SK-N-SH (cell line): ENCODE data around the gene C9orf85. TPM values are rescaled to one million over a fixed set of nuclear protein-coding genes. Genes with fewer than 3 reads are reported as not detected.

ENCODE experiments used
- CTCF ChIA-PET: fragments of 300-600, 350-600 bp; formaldehyde crosslinking; extraction: SDS; loops from one replicate; lab custom pipeline; 2021; lab: Yijun Ruan, JAX
- POLR2A ChIA-PET: fragments of 350-600 bp; sonication (Branson Sonifier 250); formaldehyde crosslinking; extraction: SDS; loops from one replicate; lab custom pipeline; 2020; ENCODE audit warnings: antibody characterized with exemption, inconsistent platforms; lab: Yijun Ruan, JAX
- DNase-seq: peaks from one replicate; pipeline ENCODE4 v3.0.0; 2012
- H2AFZ ChIP-seq: fragments of 200-600 bp; sonication (generic); 2 replicates; pipeline ENCODE4 v1.8.1; 2016; ENCODE audit warnings: antibody characterized with exemption, mild to moderate bottlenecking, low read depth
- H3F3A ChIP-seq: fragments of 200-600 bp; sonication (generic); replicated peaks from 2 replicates; pipeline ENCODE3; 2016; ENCODE audit warnings: antibody characterized with exemption, mild to moderate bottlenecking; ENCODE audit not compliant: insufficient read depth
- H3K27ac ChIP-seq, 2 experiments: fragments of 200-500 bp in 1 of 2; fragments of 200-600 bp in 1 of 2; sonication (Bioruptor generic) in 1 of 2; sonication (generic), shearing (Covaris generic) in 1 of 2; 2 replicates each; pipeline versions ENCODE4 v1.5.1 to v1.6.1; 2014 to 2016; ENCODE audit warnings: low read depth in 2 of 2, inconsistent platforms in 1 of 2, low read length in 1 of 2, mild to moderate bottlenecking in 1 of 2, mixed read lengths in 1 of 2
- H3K27me3 ChIP-seq: fragments of 200-600 bp; sonication (generic), shearing (Covaris generic); 2 replicates; pipeline ENCODE4 v1.6.1; 2016; ENCODE audit warnings: mixed run types; ENCODE audit not compliant: insufficient read depth
- H3K36me3 ChIP-seq, 2 experiments: fragments of 200-500 bp in 1 of 2; fragments of 200-600 bp in 1 of 2; sonication (Bioruptor generic) in 1 of 2; sonication (generic) in 1 of 2; replicated peaks in 1 of 2; 2 replicates each; pipeline versions ENCODE3 to v1.5.1; 2014 to 2016; ENCODE audit warnings: low read length in 1 of 2, mild to moderate bottlenecking in 1 of 2; ENCODE audit not compliant: insufficient read depth in 2 of 2, control insufficient read depth in 1 of 2
- H3K4me1 ChIP-seq, 2 experiments: fragments of 200-500 bp in 1 of 2; fragments of 200-600 bp in 1 of 2; sonication (Bioruptor generic) in 1 of 2; sonication (generic), shearing (Covaris generic) in 1 of 2; 2 replicates each; pipeline versions ENCODE4 v1.5.1 to v1.6.1; 2014 to 2016; ENCODE audit warnings: low read depth in 1 of 2, low read length in 1 of 2, mixed run types in 1 of 2; ENCODE audit not compliant: insufficient read depth in 2 of 2, control insufficient read depth in 1 of 2
- H3K4me2 ChIP-seq: fragments of 200-600 bp; sonication (generic), shearing (Covaris generic); 2 replicates; pipeline ENCODE4 v1.6.1; 2017; ENCODE audit warnings: mixed run types
- H3K4me3 ChIP-seq, 2 experiments: fragments of 200-500 bp in 1 of 2; fragments of 200-600 bp in 1 of 2; sonication (Bioruptor generic) in 1 of 2; sonication (generic), shearing (Covaris generic) in 1 of 2; 2 replicates each; pipeline versions ENCODE4 v1.5.1 to v1.8.1; 2014 to 2016; ENCODE audit warnings: low read depth in 2 of 2, inconsistent platforms in 1 of 2, low read length in 1 of 2, mild to moderate bottlenecking in 1 of 2, mixed read lengths in 1 of 2, moderate library complexity in 1 of 2
- H3K79me2 ChIP-seq: fragments of 200-600 bp; sonication (generic); 2 replicates; pipeline ENCODE4 v1.8.1; 2017; ENCODE audit warnings: mild to moderate bottlenecking; ENCODE audit not compliant: insufficient read depth
- H3K9ac ChIP-seq: fragments of 200-600 bp; sonication (generic); 2 replicates; pipeline ENCODE4 v1.6.1; 2017; ENCODE audit warnings: mixed run types
- H3K9me2 ChIP-seq: fragments of 200-600 bp; sonication (generic); 2 replicates; pipeline ENCODE4 v1.6.1; 2017; ENCODE audit warnings: mixed run types
- H3K9me3 ChIP-seq: fragments of 200-600 bp; sonication (generic); 2 replicates; pipeline ENCODE4 v1.6.1; 2017; ENCODE audit warnings: mixed run types, mild to moderate bottlenecking, moderate library complexity
- H4K20me1 ChIP-seq: fragments of 200-600 bp; sonication (generic); 2 replicates; pipeline ENCODE4 v1.6.1; 2017; ENCODE audit warnings: mild to moderate bottlenecking, mixed run types; ENCODE audit not compliant: insufficient read depth
- EZH2phosphoT487 ChIP-seq: fragments of 200-600 bp; sonication (generic); IDR thresholded peaks from 2 replicates; pipeline ENCODE4 v1.6.1; 2017; ENCODE audit warnings: low read depth, mixed run types, mild to moderate bottlenecking, antibody characterized with exemption, moderate library complexity, borderline replicate concordance
- FOXJ3 ChIP-seq: sonication (generic); formaldehyde crosslinking; IDR thresholded peaks from 2 replicates; pipeline ENCODE4 v1.5.1; 2020; ENCODE audit warnings: mild to moderate bottlenecking, missing genetic modification reagents
- FOXM1 ChIP-seq: IDR thresholded peaks from 2 replicates; pipeline ENCODE4 v1.4.0; 2012; ENCODE audit warnings: low read depth, mild to moderate bottlenecking
- MXI1 ChIP-seq: IDR thresholded peaks from 2 replicates; pipeline ENCODE4 v1.6.1; 2012; ENCODE audit warnings: mild to moderate bottlenecking, low read depth, low read length, improper control_type of control experiment
- SMC3 ChIP-seq: IDR thresholded peaks from 2 replicates; pipeline ENCODE4 v1.6.1; 2012; ENCODE audit warnings: low read depth, low read length, improper control_type of control experiment
- TAF1 ChIP-seq: IDR thresholded peaks from 2 replicates; pipeline ENCODE4 v1.6.1; 2012; ENCODE audit warnings: low read depth, mild to moderate bottlenecking, low read length, moderate library complexity, borderline replicate concordance
- YY1 ChIP-seq: IDR thresholded peaks from 2 replicates; pipeline ENCODE4 v1.4.0; 2012; ENCODE audit warnings: low read depth, mild to moderate bottlenecking
- WGBS: methylation state at CpG from one replicate; pipeline ENCODE4 v1.1.6; 2017; ENCODE audit warnings: low lambda C conversion rate; 5-methylcytosine and 5-hydroxymethylcytosine counted together
- polyA plus RNA-seq, 3 experiments: library from polyadenylated mRNA; depleted of rRNA; stranded (reverse); fragments of >200 nt; gene quantifications; 2 replicates each; pipeline ENCODE4 v1.2.3, GENCODE V29; 2012
- TF ChIP-seq, protein P1 (sequence below): fragments of 150-350 bp; IDR thresholded peaks from 2 replicates; pipeline ENCODE4 v1.6.1; 2016; ENCODE audit warnings: mild to moderate bottlenecking, low read depth, low read length
- TF ChIP-seq, protein P2 (sequence below): fragments of 200-600 bp; sonication (generic); IDR thresholded peaks from 2 replicates; pipeline ENCODE4 v1.6.1; 2017; ENCODE audit warnings: antibody characterized with exemption, mild to moderate bottlenecking, moderate library complexity

Gene C9orf85
- polyA plus RNA-seq, 1 of the 3 experiments (the other 2 are of a cell fraction) = 11.1 TPM

DNA sequence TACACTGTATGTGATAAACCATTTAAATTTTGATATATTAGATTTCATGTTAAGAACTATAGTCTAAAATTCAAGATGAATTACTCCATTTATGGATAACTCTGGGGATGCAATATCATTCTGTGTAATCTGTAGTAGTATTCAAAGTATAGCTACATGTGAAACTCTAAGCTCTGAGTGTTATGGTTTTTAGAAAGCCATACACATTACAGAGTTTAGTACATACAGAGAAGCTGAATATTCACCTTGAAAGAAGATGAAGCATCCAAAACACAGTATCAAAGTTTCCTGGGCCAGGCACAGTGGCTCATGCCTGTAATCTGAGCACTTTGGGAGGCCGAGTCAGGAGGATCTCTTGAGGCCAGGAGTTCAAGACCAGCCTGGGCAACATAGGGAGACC, 25.4 kb upstream of the C9orf85 start:
- Histone ChIP-seq H3K4me3 (no peak overlapping the region), H3K36me3 (peaks cover 0 to 4% of the 10 kb centered on the region in 2 experiments), H3K27ac (no peak overlapping the region), H3K9me2 (no peaks in the 10 kb centered on the region), H3K9ac (no peak overlapping the region), H3K9me3 (peaks cover 12% of the 10 kb centered on the region; the same call in 1 of the 2 replicates), H3F3A (no peaks in the 10 kb centered on the region), H3K4me1 (no peaks in the 10 kb centered on the region), H3K27me3 (no peaks in the 10 kb centered on the region), H4K20me1 (no peaks in the 10 kb centered on the region; the same call in 1 of the 2 replicates), H3K4me2 (no peak overlapping the region), H2AFZ (no peak overlapping the region), H3K79me2 (peaks cover 75% of the 10 kb centered on the region)
- POLR2A ChIA-PET = no interaction called here
- CTCF ChIA-PET = no interaction called here
- no peak for TF ChIP-seq FOXJ3 (CRISPR knock-in tag)
- TF ChIP-seq, protein P1, sequence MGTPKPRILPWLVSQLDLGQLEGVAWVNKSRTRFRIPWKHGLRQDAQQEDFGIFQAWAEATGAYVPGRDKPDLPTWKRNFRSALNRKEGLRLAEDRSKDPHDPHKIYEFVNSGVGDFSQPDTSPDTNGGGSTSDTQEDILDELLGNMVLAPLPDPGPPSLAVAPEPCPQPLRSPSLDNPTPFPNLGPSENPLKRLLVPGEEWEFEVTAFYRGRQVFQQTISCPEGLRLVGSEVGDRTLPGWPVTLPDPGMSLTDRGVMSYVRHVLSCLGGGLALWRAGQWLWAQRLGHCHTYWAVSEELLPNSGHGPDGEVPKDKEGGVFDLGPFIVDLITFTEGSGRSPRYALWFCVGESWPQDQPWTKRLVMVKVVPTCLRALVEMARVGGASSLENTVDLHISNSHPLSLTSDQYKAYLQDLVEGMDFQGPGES = no peak
- TF ChIP-seq, protein P2, sequence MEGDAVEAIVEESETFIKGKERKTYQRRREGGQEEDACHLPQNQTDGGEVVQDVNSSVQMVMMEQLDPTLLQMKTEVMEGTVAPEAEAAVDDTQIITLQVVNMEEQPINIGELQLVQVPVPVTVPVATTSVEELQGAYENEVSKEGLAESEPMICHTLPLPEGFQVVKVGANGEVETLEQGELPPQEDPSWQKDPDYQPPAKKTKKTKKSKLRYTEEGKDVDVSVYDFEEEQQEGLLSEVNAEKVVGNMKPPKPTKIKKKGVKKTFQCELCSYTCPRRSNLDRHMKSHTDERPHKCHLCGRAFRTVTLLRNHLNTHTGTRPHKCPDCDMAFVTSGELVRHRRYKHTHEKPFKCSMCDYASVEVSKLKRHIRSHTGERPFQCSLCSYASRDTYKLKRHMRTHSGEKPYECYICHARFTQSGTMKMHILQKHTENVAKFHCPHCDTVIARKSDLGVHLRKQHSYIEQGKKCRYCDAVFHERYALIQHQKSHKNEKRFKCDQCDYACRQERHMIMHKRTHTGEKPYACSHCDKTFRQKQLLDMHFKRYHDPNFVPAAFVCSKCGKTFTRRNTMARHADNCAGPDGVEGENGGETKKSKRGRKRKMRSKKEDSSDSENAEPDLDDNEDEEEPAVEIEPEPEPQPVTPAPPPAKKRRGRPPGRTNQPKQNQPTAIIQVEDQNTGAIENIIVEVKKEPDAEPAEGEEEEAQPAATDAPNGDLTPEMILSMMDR = no peak
- WGBS = 100% methylated on average over 1 of the region's 1 CpG
- DNase-seq = no peak

DNA sequence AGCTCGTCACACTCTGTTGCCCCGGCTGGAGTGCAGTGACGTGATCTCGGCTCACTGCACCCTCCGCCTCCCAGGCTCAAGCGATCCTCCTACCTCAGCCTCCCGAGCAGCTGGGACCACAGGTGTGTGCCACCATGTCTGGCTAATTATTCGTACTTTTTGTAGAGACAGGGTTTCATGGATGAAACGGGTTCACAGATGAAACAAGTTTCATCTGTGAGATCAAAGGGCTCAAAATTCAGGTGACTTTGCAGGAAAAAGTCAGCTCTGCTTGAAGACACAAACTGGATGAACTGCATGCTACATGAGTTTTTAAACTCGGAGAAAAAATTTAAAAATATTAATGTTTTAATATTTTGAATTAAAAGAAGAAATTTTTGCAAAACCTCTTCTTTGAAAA, 24.9 kb upstream of the C9orf85 start:
- no peaks in the 10 kb centered on the region; the same call in 1 of the 2 replicates for H4K20me1 ChIP-seq
- H3K9me3 ChIP-seq = peaks cover 12% of the 10 kb centered on the region; the same call in 1 of the 2 replicates
- ChIA-PET POLR2A (no interaction called here), CTCF (no interaction called here)
- no peak overlapping the region for H2AFZ ChIP-seq
- TF ChIP-seq YY1 (no peak), FOXM1 (no peak), EZH2phosphoT487 (no peak), MXI1 (no peak), TAF1 (no peak), SMC3 (no peak)
- no peak for DNase-seq
- no peaks in the 10 kb centered on the region for H3K4me1 ChIP-seq
- WGBS = 97% methylated on average over 10 of the region's 10 CpGs
- peaks cover 0 to 4% of the 10 kb centered on the region in 2 experiments for H3K36me3 ChIP-seq
- H3K9me2 ChIP-seq = no peaks in the 10 kb centered on the region
- H3K27me3 ChIP-seq = no peaks in the 10 kb centered on the region
- peaks cover 70% of the 10 kb centered on the region for H3K79me2 ChIP-seq
- no peak overlapping the region for H3K9ac ChIP-seq
- H3K27ac ChIP-seq = no peak overlapping the region
- H3F3A ChIP-seq = no peaks in the 10 kb centered on the region
- H3K4me2 ChIP-seq = no peak overlapping the region
- H3K4me3 ChIP-seq = no peak overlapping the region
